IMR-90 (cell line): ENCODE data around the gene TMEM161A. TPM values are rescaled to one million over a fixed set of nuclear protein-coding genes. Genes with fewer than 3 reads are reported as not detected.

ENCODE experiments used
- ATAC-seq: fragments of 200-7000 bp; cut with Tn5 transposase; 2 replicates; pipeline ENCODE4 v1.9.1; 2020; ENCODE audit warnings: low read depth, mild to moderate bottlenecking, moderate library complexity
- BruUV-seq: library from RNA; stranded (reverse); fragments of 400-500 nt; replicated peaks from 2 replicates; lab custom pipeline; 2021; lab: Mats Ljungman, UMichigan
- CTCF ChIA-PET: fragments of 300-600 bp; formaldehyde crosslinking; extraction: SDS; loops from one replicate; lab custom pipeline; 2021; ENCODE audit warnings: antibody characterized with exemption; lab: Yijun Ruan, JAX
- POLR2A ChIA-PET: fragments of 300-600 bp; sonication (Branson Sonifier 250); formaldehyde crosslinking; loops from one replicate; lab custom pipeline; 2022; ENCODE audit warnings: antibody characterized with exemption; ENCODE audit not compliant: unreplicated experiment; lab: Charles Lee
- DNase-seq: peaks from one replicate; pipeline ENCODE4 v3.0.0; 2013
- H2AFZ ChIP-seq: replicated peaks from 2 replicates; pipeline ENCODE3; 2013; ENCODE audit warnings: low read length, mild to moderate bottlenecking; ENCODE audit not compliant: poor library complexity
- H2AK5ac ChIP-seq: 2 replicates; pipeline ENCODE4 v1.6.1; 2013; ENCODE audit warnings: low read depth, low read length, inconsistent platforms
- H2AK9ac ChIP-seq: replicated peaks from 2 replicates; pipeline ENCODE3; 2013; ENCODE audit warnings: mild to moderate bottlenecking, low read depth, low read length, moderate library complexity; ENCODE audit not compliant: poor library complexity
- H2BK120ac ChIP-seq: 2 replicates; pipeline ENCODE4 v1.6.1; 2013; ENCODE audit warnings: low read depth, low read length, inconsistent platforms
- H2BK15ac ChIP-seq: 3 replicates; pipeline ENCODE4 v1.6.1; 2013; ENCODE audit warnings: low read depth, low read length, inconsistent platforms
- H2BK20ac ChIP-seq: 2 replicates; pipeline ENCODE4 v1.6.1; 2013; ENCODE audit warnings: low read depth, mild to moderate bottlenecking, inconsistent platforms, low read length, moderate library complexity
- H2BK5ac ChIP-seq: 2 replicates; pipeline ENCODE4 v1.6.1; 2013; ENCODE audit warnings: mild to moderate bottlenecking, low read depth, low read length, inconsistent platforms; ENCODE audit not compliant: poor library complexity, severe bottlenecking
- H3K14ac ChIP-seq: replicated peaks from 2 replicates; pipeline ENCODE4 v1.6.1; 2013; ENCODE audit warnings: low read depth, low read length, inconsistent platforms
- H3K18ac ChIP-seq: 2 replicates; pipeline ENCODE4 v1.6.1; 2013; ENCODE audit warnings: low read depth, low read length, control low read depth
- H3K23ac ChIP-seq: 2 replicates; pipeline ENCODE4 v1.6.1; 2013; ENCODE audit warnings: low read depth, low read length, inconsistent platforms
- H3K27ac ChIP-seq: 2 replicates; pipeline ENCODE4 v1.5.1; 2013; ENCODE audit warnings: mild to moderate bottlenecking, control low read depth, low read length; ENCODE audit not compliant: insufficient read depth
- H3K27me3 ChIP-seq: 2 replicates; pipeline ENCODE4 v1.6.1; 2013; ENCODE audit warnings: low read length; ENCODE audit not compliant: control insufficient read depth, insufficient read depth
- H3K36me3 ChIP-seq: 2 replicates; pipeline ENCODE4 v1.6.1; 2013; ENCODE audit warnings: low read length, mixed read lengths; ENCODE audit not compliant: control insufficient read depth, insufficient read depth
- H3K4ac ChIP-seq: 2 replicates; pipeline ENCODE4 v1.6.1; 2013; ENCODE audit warnings: low read depth, low read length, inconsistent platforms
- H3K4me1 ChIP-seq: 2 replicates; pipeline ENCODE4 v1.6.1; 2013; ENCODE audit warnings: low read length, mixed read lengths; ENCODE audit not compliant: control insufficient read depth, insufficient read depth
- H3K4me2 ChIP-seq: 2 replicates; pipeline ENCODE4 v1.6.1; 2013; ENCODE audit warnings: low read depth, mild to moderate bottlenecking, control low read depth, low read length, moderate library complexity
- H3K4me3 ChIP-seq: 2 replicates; pipeline ENCODE4 v1.5.1; 2013; ENCODE audit warnings: low read depth, mild to moderate bottlenecking, control low read depth, low read length, moderate library complexity; ENCODE audit not compliant: insufficient read depth
- H3K56ac ChIP-seq: 2 replicates; pipeline ENCODE4 v1.6.1; 2013; ENCODE audit warnings: low read length, inconsistent platforms; ENCODE audit not compliant: insufficient read depth; ENCODE audit errors: extremely low read depth
- H3K79me1 ChIP-seq, 2 experiments: 2 replicates each; pipeline ENCODE4 v1.6.1; 2013; ENCODE audit warnings: low read length in 2 of 2, inconsistent platforms in 1 of 2, low read depth in 1 of 2
- H3K9ac ChIP-seq: 2 replicates; pipeline ENCODE4 v1.6.1; 2013; ENCODE audit warnings: low read depth, low read length, control low read depth
- H3K9me1 ChIP-seq: 2 replicates; pipeline ENCODE4 v1.6.1; 2013; ENCODE audit warnings: low read length, inconsistent platforms; ENCODE audit not compliant: insufficient read depth
- H3K9me3 ChIP-seq: 2 replicates; pipeline ENCODE4 v1.6.1; 2013; ENCODE audit warnings: low read length; ENCODE audit not compliant: control insufficient read depth, insufficient read depth
- H4K20me1 ChIP-seq: 2 replicates; pipeline ENCODE4 v1.6.1; 2013; ENCODE audit warnings: low read length, inconsistent platforms; ENCODE audit not compliant: insufficient read depth
- H4K5ac ChIP-seq: 2 replicates; pipeline ENCODE4 v1.6.1; 2013; ENCODE audit warnings: mild to moderate bottlenecking, low read depth, low read length, control low read depth
- H4K8ac ChIP-seq, 2 experiments: 2 replicates each; pipeline ENCODE4 v1.6.1; 2013; ENCODE audit warnings: low read depth in 2 of 2, low read length in 2 of 2, control low read depth in 1 of 2, inconsistent platforms in 1 of 2
- H4K91ac ChIP-seq: 2 replicates; pipeline ENCODE4 v1.6.1; 2013; ENCODE audit warnings: low read depth, low read length, inconsistent platforms; ENCODE audit not compliant: insufficient read depth
- RCOR1 ChIP-seq: IDR thresholded peaks from 2 replicates; pipeline ENCODE4 v1.6.1; 2012; ENCODE audit warnings: mild to moderate bottlenecking, low read length, improper control_type of control experiment; ENCODE audit not compliant: insufficient replicate concordance
- WGBS, 2 experiments: methylation state at CpG; one replicate each; pipeline versions ENCODE4 v1.1.5 to v1.1.7; 2013; ENCODE audit warnings: missing lambda C conversion rate in 2 of 2; ENCODE audit not compliant: insufficient read length in 1 of 2; ENCODE audit errors: extremely low coverage in 2 of 2; 5-methylcytosine and 5-hydroxymethylcytosine counted together
- dilution Hi-C: fragments of 300-500 bp; cut with HindIII; formaldehyde crosslinking; loops from one replicate; pipeline ENCODE4 v1.14.3; 2018; ENCODE audit warnings: low sequenced_read_pairs; ENCODE audit not compliant: unreplicated experiment
- in situ Hi-C: fragments of 300-500 bp; cut with MboI; formaldehyde crosslinking; loops from 3 replicates; pipeline ENCODE4 v1.14.3; 2019; ENCODE audit warnings: low sequenced_read_pairs, inconsistent platforms, mixed read lengths
- intact Hi-C: fragments of 100-400 bp; cut with micrococcal nuclease; formaldehyde crosslinking; loops from 2 replicates; pipeline ENCODE4 v1.10.0; 2022
- polyA plus RNA-seq, 3 experiments: library from polyadenylated mRNA; depleted of rRNA; stranded (reverse); fragments of >200 nt; gene quantifications; 2 replicates each; pipeline ENCODE4 v1.2.3, GENCODE V29; 2012; ENCODE audit warnings: low replicate concordance in 1 of 3
- total RNA-seq: library from RNA; depleted of rRNA; stranded (reverse); fragments of >200 nt; gene quantifications from 2 replicates; pipeline ENCODE4 v1.2.3, GENCODE V29; 2012

The TMEM161A gene
- total and polyA plus RNA-seq, 2 of the 4 experiments (the other 2 are of a cell fraction) = 11.1 to 34.8 TPM

- Histone ChIP-seq H2AK9ac (no peak overlapping the region), H2BK120ac (no peak overlapping the region), H3K4ac (no peak overlapping the region), H3K18ac (no peak overlapping the region), H4K5ac (no peak overlapping the region), H2AFZ (no peak overlapping the region), H3K79me1 (peaks cover 8 to 21% of the 10 kb centered on the region in 2 experiments; a peak in 3 of 4 replicates), H3K23ac (no peak overlapping the region), H3K9ac (no peak overlapping the region), H3K27me3 (no peaks in the 10 kb centered on the region), H3K4me1 (peaks cover 6% of the 10 kb centered on the region; the same call in 1 of the 2 replicates), H3K9me3 (peaks cover 11% of the 10 kb centered on the region), H3K56ac (no peak overlapping the region), H2BK15ac (no peak overlapping the region), H3K14ac (no peak overlapping the region), H4K20me1 (peaks cover 7% of the 10 kb centered on the region), H2BK5ac (no peak overlapping the region), H2BK20ac (no peak overlapping the region), H2AK5ac (no peak overlapping the region), H3K36me3 (peaks cover 6% of the 10 kb centered on the region), H4K91ac (no peak overlapping the region), H3K4me3 (no peak overlapping the region), H4K8ac (no peak overlapping the region), H3K9me1 (no peaks in the 10 kb centered on the region), H3K27ac (no peak overlapping the region), H3K4me2 (no peak overlapping the region)
- in situ Hi-C loops = no loop called here
- dilution Hi-C loops = no loop called here
- no TSS peak for BruUV-seq
- ChIA-PET CTCF (no interaction called here), POLR2A (no interaction called here)
- intact Hi-C loops = no loop called here
- DNase-seq = no peak
- no peak for ATAC-seq
- WGBS, 2 experiments = 100% methylated on average over 8 of the region's 12 CpGs; no CpG with 5 or more reads in 1 of the 2 experiments
- TF ChIP-seq RCOR1 = no peak
These were observed 5.4 kb downstream of the TMEM161A start for GRCh38 chr19:19132912-19133311.
